Neural cell (in vitro differentiated cells): ENCODE measurements around the gene PANK4. TPM values are rescaled to one million over a fixed set of nuclear protein-coding genes. Genes with fewer than 3 reads are reported as not detected.

ENCODE experiments used
- H2AFZ ChIP-seq: fragments of 200-600, 300-800 bp; sonication (generic), shearing (Covaris generic); 2 replicates; pipeline ENCODE4 v1.6.0; 2014; ENCODE audit warnings: low read depth, mild to moderate bottlenecking, antibody characterized with exemption, low read length, moderate library complexity
- H3F3A ChIP-seq: fragments of 200-600 bp; shearing (Covaris generic); 2 replicates; pipeline ENCODE4 v1.6.1; 2016; ENCODE audit warnings: mild to moderate bottlenecking, moderate library complexity, mixed read lengths, antibody characterized with exemption, low read length; ENCODE audit not compliant: insufficient read depth, poor library complexity, severe bottlenecking
- H3K27ac ChIP-seq: fragments of 200-600, 300-800 bp; sonication (generic), shearing (Covaris generic); 2 replicates; pipeline ENCODE4 v1.5.1; 2014; ENCODE audit warnings: mild to moderate bottlenecking, low read length, moderate library complexity
- H3K27me3 ChIP-seq: fragments of 300-800, 200-600 bp; sonication (generic), shearing (Covaris generic); 2 replicates; pipeline ENCODE4 v1.6.0; 2014; ENCODE audit warnings: mild to moderate bottlenecking, low read depth, low read length, moderate library complexity; ENCODE audit not compliant: insufficient read depth
- H3K36me3 ChIP-seq: fragments of 300-800, 200-600 bp; sonication (generic), shearing (Covaris generic); 2 replicates; pipeline ENCODE4 v1.5.1; 2014; ENCODE audit warnings: mild to moderate bottlenecking, antibody characterized with exemption, low read length, moderate library complexity; ENCODE audit not compliant: insufficient read depth
- H3K4me2 ChIP-seq: fragments of 300-800, 200-600 bp; sonication (generic), shearing (Covaris generic); 2 replicates; pipeline ENCODE4 v1.6.0; 2014; ENCODE audit warnings: mild to moderate bottlenecking, low read length
- H3K4me3 ChIP-seq: fragments of 300-800, 200-600 bp; sonication (generic), shearing (Covaris generic); 2 replicates; pipeline ENCODE4 v1.5.1; 2014; ENCODE audit warnings: mild to moderate bottlenecking, low read length, moderate library complexity
- H3K79me2 ChIP-seq: fragments of 200-600 bp; shearing (Covaris generic); replicated peaks from 2 replicates; pipeline ENCODE4 v1.6.0; 2014; ENCODE audit warnings: mild to moderate bottlenecking, low read length, moderate library complexity; ENCODE audit not compliant: insufficient read depth
- H3K9ac ChIP-seq: fragments of 300-800, 200-600 bp; sonication (generic), shearing (Covaris generic); 2 replicates; pipeline ENCODE4 v1.6.1; 2016; ENCODE audit warnings: mild to moderate bottlenecking, low read length, mixed read lengths
- H3K9me2 ChIP-seq: fragments of 200-600 bp; shearing (Covaris generic); 2 replicates; pipeline ENCODE4 v1.6.1; 2016; ENCODE audit warnings: mild to moderate bottlenecking, low read length, mixed read lengths; ENCODE audit not compliant: insufficient read depth
- H3K9me3 ChIP-seq: fragments of 200-600, 300-800 bp; sonication (generic), shearing (Covaris generic); 2 replicates; pipeline ENCODE4 v1.6.1; 2016; ENCODE audit warnings: mild to moderate bottlenecking, mixed run types, low read length, moderate library complexity, mixed read lengths
- H4K20me1 ChIP-seq: fragments of 200-600 bp; shearing (Covaris generic); 2 replicates; pipeline ENCODE4 v1.6.1; 2016; ENCODE audit warnings: mild to moderate bottlenecking, mixed run types; ENCODE audit not compliant: insufficient read depth
- EP300 ChIP-seq: fragments of 450-650 bp; conservative IDR thresholded peaks from 2 replicates; pipeline ENCODE4 v1.6.1; 2014; ENCODE audit warnings: antibody characterized with exemption, mild to moderate bottlenecking, moderate library complexity; ENCODE audit not compliant: poor library complexity, severe bottlenecking
- EZH2 ChIP-seq: fragments of 200-600, 300-800 bp; shearing (Covaris generic), sonication (generic); IDR thresholded peaks from 2 replicates; pipeline ENCODE4 v1.6.1; 2014; ENCODE audit warnings: antibody characterized with exemption, low read length, borderline replicate concordance, mild to moderate bottlenecking; ENCODE audit not compliant: insufficient read depth, poor library complexity, severe bottlenecking
- MXI1 ChIP-seq: fragments of 450-650 bp; conservative IDR thresholded peaks from 2 replicates; pipeline ENCODE4 v1.6.1; 2014; ENCODE audit warnings: antibody characterized with exemption, mild to moderate bottlenecking; ENCODE audit not compliant: poor library complexity, severe bottlenecking
- POLR2AphosphoS5 ChIP-seq: IDR thresholded peaks from 2 replicates; pipeline ENCODE4 v1.6.1; 2012
- RAD21 ChIP-seq: fragments of 450-650 bp; conservative IDR thresholded peaks from 2 replicates; pipeline ENCODE4 v1.6.1; 2014; ENCODE audit warnings: antibody characterized with exemption, mild to moderate bottlenecking, moderate library complexity
- SMC3 ChIP-seq: fragments of 450-650 bp; conservative IDR thresholded peaks from 2 replicates; pipeline ENCODE4 v1.6.1; 2014; ENCODE audit warnings: antibody characterized with exemption, mild to moderate bottlenecking, moderate library complexity; ENCODE audit not compliant: poor library complexity
- TAF1 ChIP-seq: IDR thresholded peaks from 2 replicates; pipeline ENCODE4 v1.6.1; 2012; ENCODE audit warnings: low read depth
- polyA plus RNA-seq: library from polyadenylated mRNA; depleted of rRNA; stranded (reverse); fragments of >200 nt; gene quantifications from 2 replicates; pipeline ENCODE4 v1.2.3, GENCODE V29; 2014
- TF ChIP-seq, protein P1 (sequence below): fragments of 450-650 bp; IDR thresholded peaks from 2 replicates; pipeline ENCODE4 v1.5.1; 2014; ENCODE audit warnings: antibody characterized with exemption, mild to moderate bottlenecking, moderate library complexity; ENCODE audit not compliant: poor library complexity, severe bottlenecking
- TF ChIP-seq, protein P2 (sequence below): IDR thresholded peaks from 2 replicates; pipeline ENCODE4 v1.6.1; 2012; ENCODE audit warnings: borderline replicate concordance

The PANK4 gene
- polyA plus RNA-seq, 1 donor from 2014 or later: 37.9 TPM

DNA sequence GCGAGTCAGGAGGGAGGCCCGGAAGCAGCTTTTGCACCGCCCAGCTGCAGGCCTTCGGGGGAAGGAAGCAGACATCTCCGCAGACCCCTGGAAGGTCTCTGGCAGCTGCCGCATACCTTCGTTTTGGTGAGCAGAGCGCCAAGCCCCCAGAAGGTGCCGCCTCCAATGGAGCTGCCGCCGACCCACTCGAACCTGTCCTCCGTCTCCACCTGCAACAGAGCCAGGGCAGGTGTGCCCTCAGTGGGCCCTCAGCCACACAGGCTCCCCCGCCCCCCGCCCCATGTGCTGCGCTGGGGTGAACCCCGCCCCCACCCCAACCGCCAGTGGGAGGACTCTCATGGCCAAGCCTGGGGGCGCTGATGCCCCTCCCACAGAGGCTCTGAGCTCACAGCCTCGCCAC, 6.2 kb downstream of the PANK4 start:
- Histone ChIP-seq H3K9ac (no peak overlapping the region), H3K79me2 (peaks cover 32% of the 10 kb centered on the region), H3K27me3 (no peaks in the 10 kb centered on the region), H3F3A (no peaks in the 10 kb centered on the region), H2AFZ (no peak overlapping the region), H3K36me3 (no peaks in the 10 kb centered on the region), H3K27ac (no peak overlapping the region), H3K4me2 (no peak overlapping the region), H4K20me1 (peaks cover 10% of the 10 kb centered on the region), H3K4me3 (no peak overlapping the region), H3K9me2 (no peaks in the 10 kb centered on the region), H3K9me3 (no peaks in the 10 kb centered on the region)
- TF ChIP-seq, protein P1, sequence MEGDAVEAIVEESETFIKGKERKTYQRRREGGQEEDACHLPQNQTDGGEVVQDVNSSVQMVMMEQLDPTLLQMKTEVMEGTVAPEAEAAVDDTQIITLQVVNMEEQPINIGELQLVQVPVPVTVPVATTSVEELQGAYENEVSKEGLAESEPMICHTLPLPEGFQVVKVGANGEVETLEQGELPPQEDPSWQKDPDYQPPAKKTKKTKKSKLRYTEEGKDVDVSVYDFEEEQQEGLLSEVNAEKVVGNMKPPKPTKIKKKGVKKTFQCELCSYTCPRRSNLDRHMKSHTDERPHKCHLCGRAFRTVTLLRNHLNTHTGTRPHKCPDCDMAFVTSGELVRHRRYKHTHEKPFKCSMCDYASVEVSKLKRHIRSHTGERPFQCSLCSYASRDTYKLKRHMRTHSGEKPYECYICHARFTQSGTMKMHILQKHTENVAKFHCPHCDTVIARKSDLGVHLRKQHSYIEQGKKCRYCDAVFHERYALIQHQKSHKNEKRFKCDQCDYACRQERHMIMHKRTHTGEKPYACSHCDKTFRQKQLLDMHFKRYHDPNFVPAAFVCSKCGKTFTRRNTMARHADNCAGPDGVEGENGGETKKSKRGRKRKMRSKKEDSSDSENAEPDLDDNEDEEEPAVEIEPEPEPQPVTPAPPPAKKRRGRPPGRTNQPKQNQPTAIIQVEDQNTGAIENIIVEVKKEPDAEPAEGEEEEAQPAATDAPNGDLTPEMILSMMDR: no peak
- TF ChIP-seq EP300: no peak
- TF ChIP-seq POLR2AphosphoS5: no peak
- no peak for TF ChIP-seq EZH2
- TF ChIP-seq SMC3: no peak
- TF ChIP-seq TAF1: no peak
- TF ChIP-seq RAD21: no peak
- TF ChIP-seq, protein P2, sequence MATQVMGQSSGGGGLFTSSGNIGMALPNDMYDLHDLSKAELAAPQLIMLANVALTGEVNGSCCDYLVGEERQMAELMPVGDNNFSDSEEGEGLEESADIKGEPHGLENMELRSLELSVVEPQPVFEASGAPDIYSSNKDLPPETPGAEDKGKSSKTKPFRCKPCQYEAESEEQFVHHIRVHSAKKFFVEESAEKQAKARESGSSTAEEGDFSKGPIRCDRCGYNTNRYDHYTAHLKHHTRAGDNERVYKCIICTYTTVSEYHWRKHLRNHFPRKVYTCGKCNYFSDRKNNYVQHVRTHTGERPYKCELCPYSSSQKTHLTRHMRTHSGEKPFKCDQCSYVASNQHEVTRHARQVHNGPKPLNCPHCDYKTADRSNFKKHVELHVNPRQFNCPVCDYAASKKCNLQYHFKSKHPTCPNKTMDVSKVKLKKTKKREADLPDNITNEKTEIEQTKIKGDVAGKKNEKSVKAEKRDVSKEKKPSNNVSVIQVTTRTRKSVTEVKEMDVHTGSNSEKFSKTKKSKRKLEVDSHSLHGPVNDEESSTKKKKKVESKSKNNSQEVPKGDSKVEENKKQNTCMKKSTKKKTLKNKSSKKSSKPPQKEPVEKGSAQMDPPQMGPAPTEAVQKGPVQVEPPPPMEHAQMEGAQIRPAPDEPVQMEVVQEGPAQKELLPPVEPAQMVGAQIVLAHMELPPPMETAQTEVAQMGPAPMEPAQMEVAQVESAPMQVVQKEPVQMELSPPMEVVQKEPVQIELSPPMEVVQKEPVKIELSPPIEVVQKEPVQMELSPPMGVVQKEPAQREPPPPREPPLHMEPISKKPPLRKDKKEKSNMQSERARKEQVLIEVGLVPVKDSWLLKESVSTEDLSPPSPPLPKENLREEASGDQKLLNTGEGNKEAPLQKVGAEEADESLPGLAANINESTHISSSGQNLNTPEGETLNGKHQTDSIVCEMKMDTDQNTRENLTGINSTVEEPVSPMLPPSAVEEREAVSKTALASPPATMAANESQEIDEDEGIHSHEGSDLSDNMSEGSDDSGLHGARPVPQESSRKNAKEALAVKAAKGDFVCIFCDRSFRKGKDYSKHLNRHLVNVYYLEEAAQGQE: no peak
- no peak for TF ChIP-seq MXI1

DNA sequence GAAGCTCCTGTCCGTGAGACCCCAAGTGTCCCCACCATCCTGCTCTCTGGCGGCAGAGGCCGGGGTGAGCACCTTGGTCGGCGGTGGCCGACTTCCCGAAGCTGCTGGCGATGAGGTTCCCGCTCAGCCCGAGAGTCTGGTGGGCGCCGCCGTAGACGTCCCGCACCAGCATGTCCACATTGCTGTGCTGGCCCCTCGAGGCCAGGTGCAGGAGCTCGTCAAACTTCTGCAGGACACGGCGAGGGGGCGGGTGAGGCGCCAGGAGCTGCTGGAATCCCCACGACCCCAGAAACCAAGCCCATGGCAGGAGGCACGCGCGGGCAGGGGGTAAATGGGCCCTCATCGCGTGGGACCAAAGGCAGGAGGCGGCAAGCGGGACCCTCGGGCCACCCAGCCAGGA, 6.7 kb downstream of the PANK4 start:
- Histone ChIP-seq H3K4me2 (no peak overlapping the region), H2AFZ (no peak overlapping the region), H3K27ac (no peak overlapping the region), H3K36me3 (no peaks in the 10 kb centered on the region), H3K4me3 (no peak overlapping the region), H3F3A (no peaks in the 10 kb centered on the region), H4K20me1 (peaks cover 7% of the 10 kb centered on the region), H3K27me3 (no peaks in the 10 kb centered on the region), H3K79me2 (peaks cover 27% of the 10 kb centered on the region), H3K9me2 (no peaks in the 10 kb centered on the region), H3K9ac (no peak overlapping the region), H3K9me3 (no peaks in the 10 kb centered on the region)
- TF ChIP-seq RAD21: no peak
- no peak for TF ChIP-seq EP300
- no peak for TF ChIP-seq MXI1
- TF ChIP-seq TAF1: no peak
